ENCODE results near the gene COG3.

The COG3 gene

DNA sequence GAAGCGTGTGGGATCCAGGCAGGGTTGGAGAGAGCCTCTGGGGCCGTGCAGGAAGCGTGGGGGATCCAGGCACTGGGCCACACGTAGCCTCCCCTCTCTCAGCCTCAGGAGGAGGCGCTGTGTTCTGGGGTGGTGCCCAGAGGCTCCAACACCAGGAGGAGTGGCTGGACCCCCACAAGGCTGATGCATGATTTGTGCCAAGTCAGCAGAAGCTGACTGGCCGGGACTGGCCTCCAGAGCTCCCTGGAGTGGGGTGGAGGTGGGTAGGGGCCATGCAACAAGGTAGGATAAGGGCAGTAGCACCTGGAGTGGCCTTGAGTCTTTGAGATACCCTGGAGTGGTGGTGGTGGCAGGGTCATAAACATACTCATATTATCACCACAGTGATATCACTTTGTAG, 75.5 kb downstream of the COG3 start:
- no peak for TF ChIP-seq CTCF (IDR thresholded peaks at IDR 0.05; ENCODE audit: unreplicated experiment in 3 of 3)
- Mint-ChIP-seq H3K4me1 (no peaks in the 10 kb centered on the region), H3K27me3 (ENCODE audit: low read depth) (peaks cover 3% of the 10 kb centered on the region), H3K9me3 (no peaks in the 10 kb centered on the region), H3K27ac (no peak overlapping the region), H3K4me3 (no peak overlapping the region), H3K36me3 (ENCODE audit: low read depth) (peaks cover 12% of the 10 kb centered on the region)

- no peaks in the 10 kb centered on the region for H3K4me1 Mint-ChIP-seq
- no peak overlapping the region for H3K4me3 Mint-ChIP-seq
- peaks cover 10% of the 10 kb centered on the region for H3K36me3 Mint-ChIP-seq (ENCODE audit: low read depth)
- no peak for TF ChIP-seq CTCF (IDR thresholded peaks at IDR 0.05; ENCODE audit: unreplicated experiment in 3 of 3)
- H3K9me3 Mint-ChIP-seq: no peaks in the 10 kb centered on the region
- H3K27me3 Mint-ChIP-seq (ENCODE audit: low read depth): peaks cover 3% of the 10 kb centered on the region
- H3K27ac Mint-ChIP-seq: no peak overlapping the region
These were observed 76.1 kb downstream of the COG3 start for GRCh38 chr13:45540864-45541263.

DNA sequence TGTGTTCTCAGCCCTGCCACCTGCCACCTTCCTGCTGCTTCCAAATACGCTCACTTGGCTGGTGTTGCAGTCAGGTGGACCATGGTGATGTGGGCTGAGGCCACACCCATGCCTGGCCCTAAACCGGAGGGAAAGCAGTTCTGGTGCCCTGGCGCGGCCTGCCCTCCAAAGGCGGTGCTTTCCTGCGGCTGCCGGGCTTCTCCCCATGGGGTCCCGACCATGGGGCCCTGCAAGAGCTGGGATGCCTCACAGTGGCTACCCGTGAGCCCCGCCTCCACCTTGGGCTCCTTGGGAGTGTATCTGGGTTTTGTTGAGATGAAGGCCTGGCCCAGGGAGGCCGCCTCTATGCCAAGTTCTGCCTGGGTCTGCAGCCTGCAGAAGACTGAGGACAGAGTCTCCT, 77.1 kb downstream of the COG3 start:
- Mint-ChIP-seq H3K36me3 (ENCODE audit: low read depth) (peaks cover 3% of the 10 kb centered on the region), H3K27ac (no peak overlapping the region), H3K4me3 (no peak overlapping the region), H3K27me3 (ENCODE audit: low read depth) (peaks cover 3% of the 10 kb centered on the region), H3K4me1 (no peaks in the 10 kb centered on the region), H3K9me3 (no peaks in the 10 kb centered on the region)
- TF ChIP-seq CTCF (IDR thresholded peaks at IDR 0.05; ENCODE audit: unreplicated experiment in 3 of 3): no peak

- H3K27ac Mint-ChIP-seq: no peak overlapping the region
- no peaks in the 10 kb centered on the region for H3K36me3 Mint-ChIP-seq (ENCODE audit: low read depth)
- H3K4me1 Mint-ChIP-seq: no peaks in the 10 kb centered on the region
- peaks cover 3% of the 10 kb centered on the region for H3K27me3 Mint-ChIP-seq (ENCODE audit: low read depth)
- TF ChIP-seq CTCF (IDR thresholded peaks at IDR 0.05; ENCODE audit: unreplicated experiment in 3 of 3): no peak
- no peaks in the 10 kb centered on the region for H3K9me3 Mint-ChIP-seq
- H3K4me3 Mint-ChIP-seq: no peak overlapping the region
These were observed 77.7 kb downstream of the COG3 start for GRCh38 chr13:45542391-45542790.

DNA sequence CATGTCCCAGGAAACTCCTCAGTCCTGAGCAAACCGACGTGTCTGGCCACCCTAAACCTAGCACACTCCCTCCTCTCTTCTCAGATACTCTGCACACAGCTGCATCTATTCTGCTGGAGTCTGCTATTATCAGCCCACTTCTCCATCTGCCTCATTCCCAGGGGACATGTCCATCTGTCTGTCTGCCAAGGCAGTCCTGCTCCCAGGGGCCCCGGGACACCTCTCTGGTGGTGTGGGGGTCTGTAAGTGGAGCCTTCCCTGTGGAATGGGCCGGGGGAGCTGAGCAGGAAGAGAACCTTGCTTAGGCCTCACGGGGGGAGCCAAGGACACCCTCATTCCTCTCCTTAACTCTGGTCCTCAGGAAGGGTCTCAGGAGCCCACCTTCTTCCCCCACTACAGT, 78.1 kb downstream of the COG3 start:
- H3K27ac Mint-ChIP-seq: no peak overlapping the region
- no peaks in the 10 kb centered on the region for H3K9me3 Mint-ChIP-seq
- TF ChIP-seq CTCF (IDR thresholded peaks at IDR 0.05; ENCODE audit: unreplicated experiment in 3 of 3): no peak
- H3K27me3 Mint-ChIP-seq (ENCODE audit: low read depth): peaks cover 3% of the 10 kb centered on the region
- no peak overlapping the region for H3K4me3 Mint-ChIP-seq
- no peaks in the 10 kb centered on the region for H3K4me1 Mint-ChIP-seq
- no peaks in the 10 kb centered on the region for H3K36me3 Mint-ChIP-seq (ENCODE audit: low read depth)

- TF ChIP-seq CTCF (IDR thresholded peaks at IDR 0.05; ENCODE audit: unreplicated experiment in 3 of 3): no peak
- H3K27me3 Mint-ChIP-seq (ENCODE audit: low read depth): peaks cover 3% of the 10 kb centered on the region
- no peak overlapping the region for H3K27ac Mint-ChIP-seq
- H3K36me3 Mint-ChIP-seq (ENCODE audit: low read depth): no peaks in the 10 kb centered on the region
- no peak overlapping the region for H3K4me3 Mint-ChIP-seq
- H3K4me1 Mint-ChIP-seq: no peaks in the 10 kb centered on the region
- H3K9me3 Mint-ChIP-seq: no peaks in the 10 kb centered on the region
These were observed 79.8 kb downstream of the COG3 start for GRCh38 chr13:45544520-45544919.
